B cell (primary cell): ENCODE data around the gene SMCR8. TPM values are rescaled to one million over a fixed set of nuclear protein-coding genes. Genes with fewer than 3 reads are reported as not detected.
"Not testable (repeated sequence)": the region's sequence is repeated elsewhere in the genome, so short reads cannot be mapped to it uniquely, and the experiment has no call there.

Experiments
- ATAC-seq: fragments of 200-7000 bp; cut with Tn5 transposase; one replicate; pipeline ENCODE4 v1.10.0; 2021; ENCODE audit warnings: low read depth, mild to moderate bottlenecking, moderate number of reproducible peaks, moderate library complexity
- CTCF ChIA-PET: fragments of 350-600 bp; sonication (Branson Sonifier 250); formaldehyde crosslinking; loops from one replicate; lab custom pipeline; 2021; ENCODE audit warnings: antibody characterized with exemption, inconsistent platforms; lab: Charles Lee
- POLR2A ChIA-PET: fragments of 350-600 bp; sonication (Branson Sonifier 250); formaldehyde crosslinking; loops from one replicate; lab custom pipeline; 2021; ENCODE audit warnings: antibody characterized with exemption; lab: Charles Lee
- DNase-seq: peaks from one replicate; pipeline ENCODE4 v3.0.0; 2013
- H2AFZ ChIP-seq: 2 replicates; pipeline ENCODE4 v1.6.1; 2012; ENCODE audit warnings: mild to moderate bottlenecking, low read depth, low read length; ENCODE audit not compliant: insufficient read depth, poor library complexity, severe bottlenecking
- H3K27ac ChIP-seq, 2 donors: 1 replicate in 1 of 2; 2 replicates in 1 of 2; pipeline ENCODE4 v1.5.1; 2012 to 2013; ENCODE audit warnings: low read length in 2 of 2, mild to moderate bottlenecking in 2 of 2, moderate library complexity in 1 of 2
- H3K27me3 ChIP-seq, 4 experiments: fragments of 200-600 bp in 1 of 4; sonication (generic) in 1 of 4; replicated peaks in 1 of 4; 1 replicate in 2 of 4; 2 replicates in 2 of 4; pipeline versions ENCODE4 v1.6.1 to v1.7.0; 2013 to 2016; ENCODE audit warnings: low read length in 3 of 4, mild to moderate bottlenecking in 2 of 4, mixed read lengths in 1 of 4, moderate library complexity in 1 of 4; ENCODE audit not compliant: insufficient read depth in 4 of 4, control insufficient read depth in 3 of 4; ENCODE audit errors: control extremely low read depth in 1 of 4
- H3K36me3 ChIP-seq, 2 experiments: replicated peaks in 1 of 2; 1 replicate in 1 of 2; 2 replicates in 1 of 2; pipeline versions ENCODE4 v1.6.1 to v1.7.1; 2013; ENCODE audit warnings: low read length in 1 of 2; ENCODE audit not compliant: insufficient read depth in 2 of 2, control insufficient read depth in 1 of 2; ENCODE audit errors: control extremely low read depth in 1 of 2, extremely low read depth in 1 of 2
- H3K4me1 ChIP-seq, 2 donors: fragments of 200-600 bp in 1 of 2; sonication (generic) in 1 of 2; 1 replicate in 1 of 2; 2 replicates in 1 of 2; pipeline versions ENCODE4 v1.5.1 to v1.6.1; 2013 to 2017; ENCODE audit warnings: low read length in 2 of 2; ENCODE audit not compliant: control insufficient read depth in 2 of 2, insufficient read depth in 2 of 2
- H3K4me2 ChIP-seq: replicated peaks from 2 replicates; pipeline ENCODE3; 2012; ENCODE audit warnings: mild to moderate bottlenecking, low read depth, low read length; ENCODE audit not compliant: poor library complexity, severe bottlenecking
- H3K4me3 ChIP-seq, 5 experiments: fragments of 200-600 bp in 1 of 5; sonication (generic) in 1 of 5; 1 replicate in 3 of 5; 2 replicates in 2 of 5; pipeline versions ENCODE4 v1.5.1 to v1.7.0; 2011 to 2016; ENCODE audit warnings: low read length in 4 of 5, mild to moderate bottlenecking in 4 of 5, low read depth in 2 of 5, control low read depth in 1 of 5, moderate library complexity in 1 of 5; ENCODE audit not compliant: insufficient read depth in 1 of 5; ENCODE audit errors: control extremely low read depth in 1 of 5, extremely low read depth in 1 of 5
- H3K79me2 ChIP-seq: fragments of 200-600 bp; sonication (generic); one replicate; pipeline ENCODE4 v1.6.0; 2016; ENCODE audit warnings: low read length; ENCODE audit not compliant: control insufficient read depth, insufficient read depth
- H3K9ac ChIP-seq: fragments of 200-600 bp; sonication (generic); 2 replicates; pipeline ENCODE4 v1.6.1; 2017; ENCODE audit warnings: mild to moderate bottlenecking, low read length, moderate library complexity
- H3K9me3 ChIP-seq, 3 donors: one replicate each; pipeline versions ENCODE4 v1.6.1 to v1.7.1; 2013; ENCODE audit warnings: low read length in 2 of 3; ENCODE audit not compliant: control insufficient read depth in 2 of 3, insufficient read depth in 1 of 3; ENCODE audit errors: control extremely low read depth in 1 of 3
- H4K20me1 ChIP-seq: 2 replicates; pipeline ENCODE4 v1.6.0; 2012; ENCODE audit warnings: mild to moderate bottlenecking, low read length; ENCODE audit not compliant: insufficient read depth, control insufficient read depth, poor library complexity, severe bottlenecking
- H3K27ac Mint-ChIP-seq: one replicate; pipeline ENCODE4 v1.8.0; 2021; ENCODE audit warnings: mixed read lengths
- H3K27me3 Mint-ChIP-seq: one replicate; pipeline ENCODE4 v1.8.0; 2021; ENCODE audit warnings: mixed read lengths
- H3K4me1 Mint-ChIP-seq: one replicate; pipeline ENCODE4 v1.8.0; 2021; ENCODE audit warnings: mixed read lengths
- H3K4me3 Mint-ChIP-seq: one replicate; pipeline ENCODE4 v1.8.0; 2021; ENCODE audit warnings: mixed read lengths
- H3K9me3 Mint-ChIP-seq: one replicate; pipeline ENCODE4 v1.8.0; 2022; ENCODE audit warnings: mixed read lengths; ENCODE audit not compliant: insufficient read depth
- EZH2 ChIP-seq: IDR thresholded peaks from 2 replicates; pipeline ENCODE4 v1.6.1; 2012; ENCODE audit warnings: borderline replicate concordance, low read depth, mild to moderate bottlenecking, moderate library complexity, low read length; ENCODE audit not compliant: insufficient read depth, poor library complexity, severe bottlenecking
- WGBS: methylation state at CpG from one replicate; pipeline ENCODE4 v1.1.5; 2013; ENCODE audit warnings: missing lambda C conversion rate; ENCODE audit not compliant: insufficient coverage; 5-methylcytosine and 5-hydroxymethylcytosine counted together
- intact Hi-C: fragments of 100-400 bp; cut with micrococcal nuclease; formaldehyde crosslinking; loops from one replicate; pipeline ENCODE4 v1.10.0; 2022
- polyA plus RNA-seq: library from polyadenylated mRNA; depleted of rRNA; stranded (reverse); fragments of >200 nt; gene quantifications from 2 replicates; pipeline ENCODE4 v1.2.3, GENCODE V29; 2012
- total RNA-seq, 2 donors: library from RNA; stranded (reverse); fragments of 120-200 nt in 1 of 2; gene quantifications; 1 replicate in 1 of 2; 2 replicates in 1 of 2; pipeline versions ENCODE4 v1.2.3 to v1.2.4, GENCODE V29; 2013 to 2022
- TF ChIP-seq, protein P1 (sequence below): fragments of 200-600 bp; IDR thresholded peaks from one replicate; pipeline ENCODE4 v1.8.0; 2022; ENCODE audit warnings: antibody characterized with exemption, mild to moderate bottlenecking

SMCR8 gene
- total and polyA plus RNA-seq, 2 donors (not counting 1 experiment from before 2014, with no cell fraction given) = 16.2 to 48.0 TPM

GRCh38 chr17:18285296-18285695, 29.8 kb upstream of the SMCR8 start:
- TF ChIP-seq, protein P1, sequence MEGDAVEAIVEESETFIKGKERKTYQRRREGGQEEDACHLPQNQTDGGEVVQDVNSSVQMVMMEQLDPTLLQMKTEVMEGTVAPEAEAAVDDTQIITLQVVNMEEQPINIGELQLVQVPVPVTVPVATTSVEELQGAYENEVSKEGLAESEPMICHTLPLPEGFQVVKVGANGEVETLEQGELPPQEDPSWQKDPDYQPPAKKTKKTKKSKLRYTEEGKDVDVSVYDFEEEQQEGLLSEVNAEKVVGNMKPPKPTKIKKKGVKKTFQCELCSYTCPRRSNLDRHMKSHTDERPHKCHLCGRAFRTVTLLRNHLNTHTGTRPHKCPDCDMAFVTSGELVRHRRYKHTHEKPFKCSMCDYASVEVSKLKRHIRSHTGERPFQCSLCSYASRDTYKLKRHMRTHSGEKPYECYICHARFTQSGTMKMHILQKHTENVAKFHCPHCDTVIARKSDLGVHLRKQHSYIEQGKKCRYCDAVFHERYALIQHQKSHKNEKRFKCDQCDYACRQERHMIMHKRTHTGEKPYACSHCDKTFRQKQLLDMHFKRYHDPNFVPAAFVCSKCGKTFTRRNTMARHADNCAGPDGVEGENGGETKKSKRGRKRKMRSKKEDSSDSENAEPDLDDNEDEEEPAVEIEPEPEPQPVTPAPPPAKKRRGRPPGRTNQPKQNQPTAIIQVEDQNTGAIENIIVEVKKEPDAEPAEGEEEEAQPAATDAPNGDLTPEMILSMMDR = no peak
- TF ChIP-seq EZH2 = no peak
- H3K36me3 ChIP-seq = peaks cover 6 to 63% of the 10 kb centered on the region in 2 experiments
- intact Hi-C loops = no loop called here
- H3K4me1 ChIP-seq = no peaks in the 10 kb centered on the region
- ATAC-seq (no peak), DNase-seq (no peak)
- no peak overlapping the region for H3K27ac ChIP-seq
- WGBS = 99% methylated on average over 11 of the region's 11 CpGs
- ChIA-PET POLR2A (interaction anchor here (0.6 kb wide), 1 partner anchor 76 kb away, joined by 3 read pairs; no protein-coding TSS in a partner anchor), CTCF (no interaction called here)
- Mint-ChIP-seq H3K4me3 (no peak overlapping the region), H3K27me3 (no peaks in the 10 kb centered on the region), H3K4me1 (no peaks in the 10 kb centered on the region), H3K9me3 (no peaks in the 10 kb centered on the region), H3K27ac (no peak overlapping the region)
- H3K79me2 ChIP-seq = no peaks in the 10 kb centered on the region
- H3K9ac ChIP-seq = no peak overlapping the region
- H3K27me3 ChIP-seq = no peaks in the 10 kb centered on the region
- H2AFZ ChIP-seq = no peak overlapping the region
- no peaks in the 10 kb centered on the region for H4K20me1 ChIP-seq
- H3K4me3 ChIP-seq = no peak overlapping the region
- H3K4me2 ChIP-seq = no peak overlapping the region
- no peaks in the 10 kb centered on the region for H3K9me3 ChIP-seq

DNA sequence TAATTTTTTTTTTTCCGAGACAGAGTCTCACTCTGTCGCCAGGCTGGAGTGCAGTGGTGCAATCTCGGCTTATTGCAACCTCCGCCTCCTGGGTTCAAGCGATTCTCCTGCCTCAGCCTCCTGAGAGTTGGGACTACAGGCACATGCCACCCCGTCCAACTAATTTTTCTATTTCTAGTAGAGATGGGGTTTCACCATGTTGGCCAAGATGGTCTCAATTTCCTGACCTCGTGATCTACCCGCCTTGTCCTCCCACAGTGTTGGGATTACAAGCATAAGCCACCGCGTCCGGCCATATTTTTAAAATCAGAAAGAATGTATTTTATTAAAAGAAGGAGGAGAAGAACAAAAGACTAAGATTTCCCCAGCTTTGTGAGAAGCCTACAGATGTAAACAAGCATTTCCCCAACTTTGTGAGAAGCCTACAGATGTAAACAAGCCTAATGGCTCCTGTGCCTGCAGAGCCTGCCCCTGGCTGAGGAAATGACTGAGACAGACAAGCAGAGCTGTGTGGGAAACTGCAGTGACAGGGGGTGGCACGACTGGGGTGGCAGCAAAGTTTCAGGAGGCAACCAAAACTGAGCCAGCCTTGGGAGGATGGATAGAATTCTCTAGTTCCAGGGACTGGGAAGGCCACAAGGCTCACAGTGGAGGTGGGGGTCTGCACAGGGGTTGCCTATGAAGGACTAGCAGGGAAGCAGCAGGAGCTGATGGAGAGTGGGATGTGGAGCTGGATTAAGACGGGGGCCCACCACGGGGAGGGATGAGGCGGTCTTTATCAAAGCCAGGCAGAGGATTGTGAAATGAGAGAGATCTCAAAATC, 23.2 kb upstream of the SMCR8 start:
- H3K4me2 ChIP-seq = no peak overlapping the region
- ATAC-seq (no peak), DNase-seq (no peak)
- 100% methylated on average over 3 of the region's 15 CpGs for WGBS
- intact Hi-C loops = no loop called here
- H3K79me2 ChIP-seq = no peaks in the 10 kb centered on the region
- peaks cover 11 to 36% of the 10 kb centered on the region in 2 experiments for H3K36me3 ChIP-seq
- Mint-ChIP-seq H3K27ac (no peak overlapping the region), H3K4me1 (peaks cover 10% of the 10 kb centered on the region), H3K4me3 (no peak overlapping the region), H3K9me3 (no peaks in the 10 kb centered on the region), H3K27me3 (no peaks in the 10 kb centered on the region)
- ChIA-PET POLR2A (no interaction called here), CTCF (no interaction called here)
- H3K9me3 ChIP-seq = no peaks in the 10 kb centered on the region
- H3K27ac ChIP-seq = no peak overlapping the region
- peaks cover 6% of the 10 kb centered on the region in 2 donors for H3K4me1 ChIP-seq
- no peaks in the 10 kb centered on the region for H4K20me1 ChIP-seq
- H3K27me3 ChIP-seq = no peaks in the 10 kb centered on the region
- no peak for TF ChIP-seq EZH2
- TF ChIP-seq, protein P1 = no peak
- no peak overlapping the region for H2AFZ ChIP-seq
- H3K9ac ChIP-seq = no peak overlapping the region
- H3K4me3 ChIP-seq = no peak overlapping the region

- H3K79me2 ChIP-seq, H3K27ac ChIP-seq, POLR2A ChIA-PET, H3K4me3 Mint-ChIP-seq, intact Hi-C loops, CTCF ChIA-PET, H3K27me3 ChIP-seq, ATAC-seq, H3K9ac ChIP-seq, H3K27ac Mint-ChIP-seq, H3K27me3 Mint-ChIP-seq, H3K9me3 ChIP-seq, DNase-seq, H4K20me1 ChIP-seq, H3K9me3 Mint-ChIP-seq, H2AFZ ChIP-seq, H3K4me2 ChIP-seq, H3K4me3 ChIP-seq: not testable (repeated sequence)
- Histone ChIP-seq H3K36me3 (peaks cover 12 to 35% of the 10 kb centered on the region in 2 experiments), H3K4me1 (peaks cover 8 to 17% of the 10 kb centered on the region in 2 donors)
- 97% methylated on average over 5 of the region's 30 CpGs for WGBS
- H3K4me1 Mint-ChIP-seq = peaks cover 19% of the 10 kb centered on the region
Observed at GRCh38 chr17:18298061-18298460, 17.0 kb upstream of the SMCR8 start.
